Urothelium cell line (cell line): ENCODE measurements around the gene OSCP1.

Source experiments
- DNase-seq: peaks from one replicate; pipeline ENCODE4 v3.0.0; 2011; ENCODE audit warnings: low spot score, mixed read lengths
- FAIRE-seq: peaks from 2 replicates; lab custom pipeline; 2011; peaks lifted over from hg19 to GRCh38; lab: Jason Lieb, UNC

OSCP1 gene

DNA sequence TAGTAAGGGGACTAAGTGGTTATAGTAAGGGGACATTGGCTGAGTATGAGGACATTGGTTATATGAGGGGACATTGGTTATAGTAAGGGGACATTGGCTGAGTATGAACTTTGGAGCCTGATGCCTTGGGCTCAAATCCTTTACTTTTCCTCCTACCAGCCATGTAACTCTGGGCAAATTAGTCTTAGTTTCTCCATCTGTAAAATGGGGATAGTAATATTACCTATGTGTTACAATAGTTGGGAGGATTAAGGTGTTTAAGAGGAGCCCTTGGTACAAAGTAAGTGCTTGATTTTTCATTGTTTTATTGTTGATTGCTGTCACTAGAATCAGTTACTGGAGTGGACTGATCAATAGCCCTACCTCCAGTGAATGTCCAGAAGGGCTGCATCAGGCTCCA is 2.8 kb downstream of the OSCP1 start:
- FAIRE-seq (no peak), DNase-seq (no peak)

DNA sequence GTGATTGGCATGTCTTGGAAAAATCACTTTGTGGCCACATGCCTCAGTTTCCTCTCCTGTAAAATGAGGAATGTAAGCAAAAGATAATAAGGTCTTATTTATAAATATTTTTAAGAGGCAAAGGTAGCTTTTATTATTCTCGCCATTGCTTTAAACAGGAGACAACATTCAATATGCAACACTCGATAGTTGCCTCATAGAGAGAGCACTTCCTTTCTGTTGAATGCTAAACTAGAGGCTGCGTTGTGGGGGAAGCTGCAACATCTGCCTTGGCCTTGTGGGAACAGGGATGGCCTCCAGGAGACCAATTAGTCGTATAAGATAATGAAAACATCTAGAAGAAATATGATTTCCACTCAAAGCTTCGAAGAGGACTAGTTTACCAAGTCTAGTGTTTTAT is 3.5 kb downstream of the OSCP1 start:
- FAIRE-seq: no peak
- DNase-seq: no peak

DNA sequence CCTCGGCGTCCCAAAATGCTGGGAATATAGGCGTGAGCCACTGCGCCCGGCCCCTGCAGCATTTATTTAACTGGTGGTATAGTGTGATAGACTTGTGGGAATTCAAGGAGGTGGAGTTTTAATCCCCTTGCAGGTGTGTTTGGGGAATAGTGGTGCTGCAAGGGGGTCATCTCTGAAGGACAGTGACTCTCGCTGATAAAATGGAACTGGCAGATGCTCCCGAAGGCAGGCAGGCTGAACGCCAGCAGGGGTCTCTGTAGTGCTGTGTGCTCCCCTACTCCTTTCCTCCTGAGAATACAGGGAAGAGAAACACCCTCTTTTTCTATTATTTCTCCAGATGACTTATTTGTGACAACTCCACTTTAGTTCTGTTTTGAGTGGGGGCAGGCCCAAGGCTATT is 4.0 kb downstream of the OSCP1 start:
- no peak for FAIRE-seq
- DNase-seq: peak; percentile 21

DNA sequence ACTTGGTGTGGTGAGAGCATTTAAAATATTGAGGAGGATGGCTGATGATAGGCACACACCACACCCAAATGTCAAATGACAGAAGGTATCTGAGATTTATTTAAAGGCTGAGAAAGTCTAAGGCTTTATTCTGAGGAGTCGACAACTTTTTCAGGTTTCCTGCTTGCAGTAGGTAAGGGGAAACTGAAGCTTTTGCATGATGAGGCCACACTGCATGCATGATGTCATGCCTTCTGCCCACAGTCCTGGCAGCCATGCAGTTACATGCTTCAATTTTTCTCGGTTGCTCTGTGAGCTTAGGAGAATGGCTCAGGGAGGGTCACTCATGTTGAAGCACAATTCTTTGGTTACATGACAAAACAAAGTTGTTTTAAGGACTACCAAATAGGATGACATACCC is 7.0 kb downstream of the OSCP1 start:
- DNase-seq (no peak), FAIRE-seq (no peak)

DNA sequence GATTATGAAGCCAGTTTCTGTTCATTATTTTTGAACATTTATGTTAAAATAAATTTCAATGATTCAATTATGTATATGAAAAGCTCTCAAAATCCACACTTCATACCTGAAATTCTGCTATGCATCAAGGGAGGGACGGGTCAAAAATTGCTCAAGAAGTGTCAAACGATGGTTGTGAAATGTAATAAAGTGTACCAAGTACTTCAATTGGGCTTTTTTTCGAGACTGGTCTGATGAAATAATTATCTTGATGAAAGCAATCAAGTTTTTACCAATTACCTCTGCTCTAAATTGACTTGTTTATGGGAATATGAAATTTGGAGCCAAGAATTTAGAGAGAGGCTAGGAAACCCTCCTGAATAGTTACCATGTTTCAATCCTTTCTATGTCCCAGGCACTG is 7.9 kb downstream of the OSCP1 start:
- no peak for FAIRE-seq
- no peak for DNase-seq

DNA sequence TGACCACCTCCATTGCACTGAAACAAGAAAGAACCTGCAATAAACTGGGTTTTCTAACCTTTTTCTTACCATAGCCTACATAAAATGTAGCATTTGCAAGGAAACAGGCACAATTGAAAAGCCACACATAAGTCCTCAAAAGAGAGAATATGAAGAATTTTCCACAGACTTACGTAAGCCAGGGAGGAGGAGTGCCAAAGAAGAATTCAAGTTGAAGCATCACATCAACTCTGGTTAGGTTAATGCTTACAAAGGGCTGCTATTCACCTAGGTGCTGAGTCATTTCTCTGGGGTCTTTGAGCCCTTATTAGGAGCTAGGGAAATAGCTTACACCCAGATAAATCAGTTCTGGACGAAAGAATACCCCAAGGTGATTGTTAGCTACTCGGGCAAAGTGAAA is 9.6 kb downstream of the OSCP1 start:
- FAIRE-seq: no peak

DNA sequence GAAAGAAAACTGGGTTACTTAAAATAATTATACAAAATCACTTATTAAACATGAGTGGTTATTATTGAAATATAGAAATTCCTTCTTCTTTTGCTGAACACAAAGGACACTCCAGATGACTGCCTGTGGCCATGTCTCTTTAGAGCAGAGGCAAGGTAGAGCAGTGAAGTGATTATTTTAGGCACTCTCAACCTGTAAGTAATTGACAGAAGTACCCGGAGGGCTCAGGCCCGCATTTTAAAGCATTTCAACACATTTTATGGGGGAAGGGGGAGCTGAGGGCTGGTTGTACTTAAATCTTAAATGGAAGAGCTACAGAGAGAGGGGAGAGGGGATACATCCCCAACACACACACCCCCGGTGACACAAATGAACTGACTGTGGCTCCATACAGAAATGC is 10.2 kb downstream of the OSCP1 start:
- no peak for FAIRE-seq
- no peak for DNase-seq

More for the DNA sequence above, 9.6 kb downstream of the OSCP1 start:
- DNase-seq: no peak

DNA sequence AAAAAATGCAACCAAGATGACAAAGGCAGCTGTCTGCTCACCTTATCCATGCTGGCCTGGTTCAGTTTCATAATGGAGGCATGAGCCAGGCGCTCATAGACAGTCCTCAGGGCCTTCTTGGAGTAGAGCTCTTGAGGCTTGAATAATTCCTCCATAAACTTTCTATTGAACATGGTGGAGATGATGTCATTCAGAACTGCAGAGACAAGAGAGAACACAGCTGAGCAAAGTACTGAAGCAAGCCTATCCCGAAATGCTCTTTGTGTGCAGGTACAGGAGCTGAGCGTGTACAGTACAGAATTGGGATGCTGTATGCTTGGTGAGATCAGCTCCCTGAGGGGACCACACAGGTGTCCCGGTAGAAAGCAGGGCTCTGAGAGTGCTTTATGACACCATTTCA is 11.5 kb downstream of the OSCP1 start:
- DNase-seq (no peak), FAIRE-seq (no peak)

DNA sequence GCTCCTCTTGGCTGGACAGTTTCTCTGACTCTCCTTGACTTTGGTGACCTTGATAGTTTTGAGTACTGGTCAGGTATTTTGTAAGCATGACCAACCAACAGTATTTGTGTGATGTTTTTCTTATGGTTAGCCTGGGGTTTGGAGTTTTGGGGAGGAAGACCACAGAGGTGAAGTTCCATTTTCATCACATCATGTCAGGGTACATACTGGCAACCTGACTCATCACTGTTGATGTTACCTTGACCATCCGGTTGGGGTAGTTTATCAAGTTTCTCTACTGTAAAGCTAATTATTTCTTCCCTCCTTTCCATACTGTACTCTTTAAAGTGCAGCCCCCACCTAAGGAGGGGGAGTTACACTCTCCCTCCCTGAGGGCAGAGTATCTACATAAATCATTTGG is 13.4 kb downstream of the OSCP1 start:
- DNase-seq: peak; percentile 13

DNA sequence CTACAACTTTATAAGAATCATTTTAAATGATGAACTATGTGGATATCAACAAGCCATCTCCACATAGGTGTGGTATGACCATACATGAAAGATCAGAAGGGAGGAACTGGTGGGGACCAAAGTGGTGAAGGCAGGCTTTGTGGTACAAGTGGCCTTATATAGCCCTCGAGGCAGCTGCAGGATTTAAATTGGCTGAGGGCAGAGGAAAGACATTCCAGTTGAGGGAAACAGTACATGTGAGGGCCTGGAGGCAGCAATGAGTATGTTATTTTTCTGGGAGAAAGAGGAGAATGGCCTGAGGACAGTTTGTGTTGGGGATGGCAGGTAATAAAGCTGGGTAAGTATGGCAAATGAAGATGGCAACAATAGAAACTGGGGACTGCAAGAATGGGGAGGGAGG is 17.1 kb downstream of the OSCP1 start:
- no peak for DNase-seq
- FAIRE-seq: no peak

More for the DNA sequence above, 13.4 kb downstream of the OSCP1 start:
- no peak for FAIRE-seq

DNA sequence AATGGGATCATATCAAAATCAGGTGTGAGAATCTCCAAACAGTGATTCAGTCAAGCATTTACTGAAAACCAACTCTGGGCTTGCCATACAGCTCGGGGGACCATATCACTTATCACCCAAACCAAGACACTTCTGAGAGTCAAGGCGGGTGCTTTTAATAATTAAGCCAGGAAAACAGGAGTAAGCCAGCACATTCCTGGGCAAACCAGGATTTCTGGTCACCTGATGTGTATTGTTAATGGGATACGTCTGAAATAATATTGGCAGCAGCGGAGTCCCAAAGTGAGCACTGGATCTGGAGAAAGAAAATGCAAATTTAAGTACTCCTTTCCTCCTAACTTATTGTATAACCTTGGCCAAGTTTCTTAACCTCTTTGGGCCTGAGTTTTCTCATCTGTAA is 17.6 kb downstream of the OSCP1 start:
- FAIRE-seq (no peak), DNase-seq (no peak)

DNA sequence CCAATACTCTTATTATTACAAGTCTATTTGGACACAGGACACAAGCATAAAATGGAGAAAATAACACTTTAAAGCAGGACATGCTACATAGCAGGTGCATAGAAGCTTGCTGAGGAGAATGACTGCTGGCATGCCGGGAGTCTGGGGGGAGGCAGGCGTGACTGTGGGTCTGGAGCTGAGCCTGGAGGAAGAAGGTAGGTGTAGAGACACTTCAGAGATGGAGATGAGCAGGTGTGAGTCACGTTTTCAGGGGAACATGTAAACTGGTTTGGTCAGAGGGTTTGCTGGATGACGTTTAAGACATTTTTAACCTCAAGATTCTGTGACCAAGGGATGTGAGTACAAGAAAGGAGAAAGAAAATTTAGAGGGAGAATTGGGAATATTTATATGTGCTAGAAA is 24.5 kb downstream of the OSCP1 start:
- FAIRE-seq (no peak), DNase-seq (no peak)

DNA sequence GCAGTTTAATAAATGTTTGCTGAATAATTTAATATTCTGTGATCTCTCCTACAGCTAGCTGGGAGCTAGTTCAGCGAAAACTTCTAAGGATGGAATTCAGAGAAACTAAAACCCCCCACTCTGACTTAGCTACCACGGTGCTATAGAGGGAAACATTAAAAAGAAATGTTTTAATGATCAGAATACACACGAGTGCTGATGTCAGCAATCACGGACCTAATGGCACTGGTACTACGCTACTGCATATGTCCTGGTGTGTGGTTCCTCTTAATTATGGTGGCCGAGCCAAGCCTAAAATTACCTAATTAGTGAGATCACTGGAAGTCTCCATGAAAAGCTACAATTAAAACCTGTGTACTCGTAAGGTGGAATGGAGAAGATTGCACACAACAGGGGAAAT is 28.6 kb downstream of the OSCP1 start:
- no peak for FAIRE-seq
- no peak for DNase-seq

DNA sequence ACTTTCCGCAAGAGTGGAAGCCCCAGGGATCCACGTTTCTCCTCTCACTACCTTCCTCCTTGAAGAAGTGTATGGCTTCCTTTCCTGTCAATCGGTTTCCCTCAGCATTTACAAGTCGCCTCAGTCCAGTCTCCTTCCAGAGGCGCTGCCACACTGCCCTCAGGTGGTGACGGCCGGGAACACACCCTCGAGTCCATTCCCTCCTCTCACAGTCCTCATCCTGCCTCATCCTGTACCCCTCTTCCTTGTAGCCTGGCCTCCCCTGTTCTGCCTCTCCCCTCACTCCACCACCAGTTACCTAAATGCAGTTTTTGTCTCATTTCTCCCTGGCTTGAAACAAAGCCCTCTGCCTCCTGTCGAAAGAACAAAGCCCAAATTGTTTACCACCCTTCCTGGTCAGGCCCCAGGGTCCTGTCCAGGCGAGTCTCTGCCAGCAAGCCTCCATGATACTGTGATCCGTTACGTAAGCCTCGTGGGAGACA is 29.4 kb downstream of the OSCP1 start:
- FAIRE-seq (no peak), DNase-seq (peak; percentile 80)

DNA sequence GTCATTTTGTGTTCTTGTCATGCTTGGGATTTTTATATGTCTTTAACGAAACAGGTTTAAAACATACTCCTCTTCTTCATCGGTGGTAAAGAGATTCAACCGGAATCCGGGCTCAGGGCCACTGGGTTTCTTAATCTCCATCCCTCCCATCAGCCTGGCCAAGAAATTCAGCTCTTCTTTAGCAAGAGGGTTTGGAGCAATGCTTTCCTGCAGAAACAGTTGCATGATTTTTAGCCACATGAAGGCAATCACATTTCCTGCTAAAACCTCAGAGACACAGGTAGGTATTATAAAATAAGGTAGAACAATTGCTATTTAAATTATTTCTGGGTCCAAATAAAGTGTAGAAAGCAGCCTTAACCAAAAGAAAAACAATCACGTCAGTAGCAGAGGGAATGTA is 29.8 kb downstream of the OSCP1 start:
- no peak for DNase-seq
- no peak for FAIRE-seq

DNA sequence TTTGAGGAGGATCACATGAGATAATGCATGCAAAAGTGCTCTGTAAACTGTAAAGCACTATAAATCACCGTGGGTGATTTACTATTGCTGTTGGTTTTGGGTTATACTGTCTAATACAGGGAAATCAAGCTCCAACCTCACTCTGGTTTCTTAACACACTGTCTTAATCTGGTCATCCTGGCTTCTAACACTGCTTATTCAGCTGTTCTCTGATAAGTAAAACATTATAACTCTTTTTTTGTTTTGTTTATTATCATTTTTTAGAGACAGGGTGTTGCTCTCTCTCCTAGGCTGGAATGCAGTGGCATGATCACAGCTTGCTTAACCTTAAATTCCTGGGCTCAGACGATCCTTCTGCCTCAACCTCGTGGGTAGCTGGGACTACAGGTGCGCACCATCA is 30.7 kb downstream of the OSCP1 start:
- no peak for DNase-seq
- no peak for FAIRE-seq

DNA sequence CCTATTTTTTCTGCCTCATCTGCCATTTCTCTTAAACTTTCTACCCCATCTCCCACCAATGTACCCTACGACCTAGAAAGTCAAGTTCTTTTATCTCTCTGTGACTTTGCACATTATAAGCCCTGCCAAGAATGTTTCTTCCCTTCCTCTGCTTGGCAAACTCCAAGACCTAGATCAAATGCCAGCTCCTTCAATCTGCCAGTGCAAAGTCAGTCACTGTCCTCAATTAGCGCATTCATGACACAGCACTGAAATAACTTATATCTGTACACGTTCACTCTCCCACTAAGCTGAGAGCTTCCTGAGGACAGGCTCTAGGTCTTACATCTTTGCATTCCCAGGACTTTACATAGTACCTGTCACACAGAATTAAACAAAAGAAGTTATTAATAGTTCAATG is 31.1 kb downstream of the OSCP1 start:
- no peak for DNase-seq
- no peak for FAIRE-seq

DNA sequence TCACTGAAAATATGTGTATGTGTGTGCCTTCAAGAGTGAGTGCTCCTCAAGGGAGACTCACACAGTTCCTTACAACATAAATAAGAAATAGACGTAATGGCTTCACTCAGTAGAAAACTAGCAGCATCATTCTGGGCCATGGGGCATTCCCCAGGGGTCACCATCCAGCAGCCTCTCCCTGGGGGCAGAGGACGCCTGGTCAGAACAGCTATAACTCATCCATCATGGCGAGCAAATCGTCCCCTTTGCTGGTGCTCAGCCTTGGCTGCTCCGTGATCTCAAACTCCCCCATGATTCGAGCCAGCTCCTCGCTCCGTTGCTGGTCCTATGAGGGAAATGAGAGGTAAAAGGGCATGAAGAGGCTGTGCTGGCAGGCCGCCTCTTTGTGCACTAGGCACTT is 32.3 kb downstream of the OSCP1 start:
- DNase-seq: no peak
- FAIRE-seq: no peak

DNA sequence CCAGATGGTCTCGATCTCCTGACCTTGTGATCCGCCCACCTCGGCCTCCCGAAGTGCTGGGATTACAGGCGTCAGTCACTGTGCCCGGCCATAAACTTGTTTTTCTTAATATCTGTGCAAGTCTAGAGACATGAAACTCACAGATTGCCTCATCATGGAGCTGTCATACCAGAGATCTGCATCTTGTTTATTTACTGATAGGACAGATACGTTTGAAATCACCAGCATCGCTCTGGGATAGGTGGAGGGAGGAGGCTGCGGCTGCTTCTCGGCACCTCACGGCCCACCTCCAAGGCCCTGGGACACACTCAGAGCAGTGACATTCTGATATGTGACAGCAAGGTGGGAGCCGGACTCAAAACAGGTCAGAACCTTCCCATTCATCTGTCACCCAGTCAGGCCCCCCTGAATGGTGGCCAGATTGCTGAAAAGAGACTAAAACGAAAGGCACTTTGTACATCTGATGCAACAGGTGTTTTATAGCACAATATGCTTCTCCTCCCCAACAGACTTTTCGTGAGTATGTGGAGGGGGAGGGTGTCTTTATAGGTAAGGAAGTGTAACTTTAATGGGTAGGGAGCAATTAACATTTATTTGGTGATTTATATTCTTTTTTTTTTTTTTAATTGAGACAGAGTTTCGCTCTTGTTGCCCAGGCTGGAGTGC is 34.5 kb downstream of the OSCP1 start:
- FAIRE-seq (no peak), DNase-seq (no peak)

DNA sequence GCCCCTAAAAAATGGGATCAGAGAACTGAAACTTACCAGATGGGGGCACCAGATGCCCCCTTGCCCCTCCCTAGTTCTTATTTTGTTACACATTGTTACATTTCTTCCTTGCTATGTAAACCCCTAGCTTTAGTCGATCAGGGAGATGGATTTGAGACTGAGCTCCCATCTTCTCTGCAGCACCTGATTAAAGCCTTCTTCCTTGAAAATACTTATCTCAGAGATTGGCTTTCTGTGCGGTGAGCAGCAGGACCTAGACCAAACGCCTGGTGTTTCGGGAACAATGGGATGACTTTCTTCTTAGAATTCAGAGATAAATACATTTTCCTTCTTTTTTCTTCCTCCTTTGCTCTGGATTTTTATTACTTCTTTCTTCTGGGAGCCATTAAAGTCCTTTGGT is 35.9 kb downstream of the OSCP1 start:
- FAIRE-seq (no peak), DNase-seq (no peak)

DNA sequence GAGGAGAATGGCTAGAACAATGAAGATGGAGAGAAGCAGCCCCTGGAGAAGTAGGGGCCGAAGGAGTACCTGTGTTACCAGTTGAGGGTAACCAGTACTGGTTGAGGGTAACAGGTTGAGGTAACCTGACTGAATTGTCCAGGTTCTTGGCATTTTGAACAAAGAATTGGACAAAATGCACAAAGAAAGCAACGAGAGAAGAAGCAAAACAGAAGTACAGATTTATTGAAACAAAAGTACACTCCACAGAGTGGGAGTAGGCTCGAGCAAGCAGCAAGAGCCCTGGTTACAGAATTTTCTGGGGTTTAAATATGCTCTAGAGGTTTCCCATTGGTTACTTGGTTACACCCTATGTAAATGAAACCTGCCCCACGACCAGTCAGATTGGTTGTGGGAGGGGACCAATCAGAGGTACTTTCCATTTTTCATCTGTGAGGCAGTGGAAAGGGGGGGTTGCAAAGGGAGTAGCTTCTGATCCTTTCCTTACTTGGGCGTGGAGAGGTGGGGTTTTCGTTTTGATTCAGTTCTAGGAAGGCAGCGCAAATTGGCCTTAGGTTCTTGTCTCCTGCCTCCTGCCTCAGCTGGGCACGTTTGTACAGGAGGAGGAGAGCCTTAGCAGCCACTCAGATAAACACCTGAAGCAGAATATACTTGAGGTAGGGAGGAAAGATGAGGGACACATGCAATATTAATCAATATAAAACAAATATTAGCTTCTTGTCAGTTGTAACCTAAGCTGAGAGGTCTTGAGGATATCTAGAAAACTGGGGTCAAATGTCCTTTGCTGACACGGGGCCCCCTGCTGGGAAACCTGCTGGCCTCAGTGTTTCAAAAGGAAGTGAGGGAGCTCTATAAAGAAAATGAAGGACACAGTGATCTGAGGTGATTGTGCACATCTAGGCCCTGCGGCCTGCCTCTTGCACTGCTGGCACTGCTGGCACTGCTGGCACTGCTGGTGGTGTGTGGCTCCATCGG is 38.3 kb downstream of the OSCP1 start:
- DNase-seq: no peak
- no peak for FAIRE-seq

DNA sequence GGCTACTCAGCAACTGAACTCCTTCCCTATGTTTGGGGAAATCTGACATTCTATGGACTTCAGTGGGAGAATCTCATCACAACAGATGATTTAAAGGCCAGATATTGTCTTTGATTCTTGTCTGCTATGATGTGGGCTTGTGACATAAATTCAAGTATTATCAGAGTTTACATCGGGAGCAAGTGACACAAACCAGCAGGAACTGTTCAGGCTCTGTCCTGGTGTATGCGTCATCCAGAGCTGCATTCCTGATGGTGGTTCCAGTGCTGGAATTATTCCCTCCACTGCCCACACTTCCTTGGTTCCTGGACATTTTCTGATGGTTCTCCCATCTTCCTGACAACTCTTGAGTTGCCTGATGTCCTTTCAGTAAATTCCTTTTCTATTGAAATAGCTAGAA is 41.8 kb downstream of the OSCP1 start:
- FAIRE-seq (no peak), DNase-seq (no peak)
